ENCODE data around the gene NTN1. TPM values are rescaled to one million over a fixed set of nuclear protein-coding genes. Genes with fewer than 3 reads are reported as not detected.

NTN1 gene
- total RNA-seq, 1 experiment from 2014 or later = 4.2 TPM

DNA sequence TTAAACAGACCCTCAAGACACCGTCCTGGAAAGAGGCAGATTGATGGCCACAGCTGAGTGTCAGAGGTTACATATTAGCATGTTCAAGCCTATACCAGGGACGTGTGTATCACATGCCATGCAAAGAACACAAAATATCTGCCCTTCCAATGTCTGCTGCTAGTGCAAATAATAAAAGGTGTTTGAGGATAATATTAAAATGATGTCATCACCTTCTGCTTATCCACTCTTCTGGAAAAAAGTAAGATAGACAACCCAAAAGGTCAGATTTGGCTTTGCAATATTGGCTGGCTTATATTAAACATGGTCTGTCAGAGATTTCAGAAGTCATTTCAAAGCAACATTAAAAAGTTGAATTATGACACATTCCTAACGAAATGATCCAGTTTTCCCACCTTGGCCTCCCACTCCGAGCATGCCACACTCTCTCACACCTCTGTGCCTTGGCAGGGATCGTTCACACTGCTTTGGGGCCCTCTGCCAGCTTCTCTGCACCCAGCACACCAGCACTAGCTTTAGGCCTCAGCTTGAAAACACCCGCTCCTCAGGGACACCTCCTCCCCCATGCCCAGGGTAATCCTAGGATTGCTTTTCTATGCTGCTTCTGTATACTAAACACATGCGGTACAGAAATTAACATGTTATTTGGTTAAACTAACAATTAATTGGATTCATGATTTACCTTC is 248.2 kb downstream of the NTN1 start:
- H3K4me3 ChIP-seq (replicated peaks in 1 of 2; ENCODE audit: low read depth in 1 of 2, low read length in 2 of 2) = no peak overlapping the region
- H3K4me2 ChIP-seq (ENCODE audit: low read length) = no peak overlapping the region
- ATAC-seq (no peak), DNase-seq (ENCODE audit: low read depth, low spot score) (no peak)
- intact Hi-C loops (cut with micrococcal nuclease) = no loop called here
- H3K36me3 ChIP-seq (ENCODE audit: control insufficient read depth in 1 of 2, insufficient read depth in 2 of 2, low read length in 2 of 2) = no peaks in the 10 kb centered on the region
- RAD21 ChIA-PET (ENCODE audit: low non-redundant PET in 1 of 2, low total read pairs in 2 of 2, uncharacterized antibody in 2 of 2, unreplicated experiment in 2 of 2) = no interaction called here
- no peaks in the 10 kb centered on the region for H4K20me1 ChIP-seq (ENCODE audit: insufficient read depth)
- TF ChIP-seq SRF (IDR thresholded peaks at IDR 0.05; ENCODE audit: low read depth) = no peak
- TF ChIP-seq, protein P1, sequence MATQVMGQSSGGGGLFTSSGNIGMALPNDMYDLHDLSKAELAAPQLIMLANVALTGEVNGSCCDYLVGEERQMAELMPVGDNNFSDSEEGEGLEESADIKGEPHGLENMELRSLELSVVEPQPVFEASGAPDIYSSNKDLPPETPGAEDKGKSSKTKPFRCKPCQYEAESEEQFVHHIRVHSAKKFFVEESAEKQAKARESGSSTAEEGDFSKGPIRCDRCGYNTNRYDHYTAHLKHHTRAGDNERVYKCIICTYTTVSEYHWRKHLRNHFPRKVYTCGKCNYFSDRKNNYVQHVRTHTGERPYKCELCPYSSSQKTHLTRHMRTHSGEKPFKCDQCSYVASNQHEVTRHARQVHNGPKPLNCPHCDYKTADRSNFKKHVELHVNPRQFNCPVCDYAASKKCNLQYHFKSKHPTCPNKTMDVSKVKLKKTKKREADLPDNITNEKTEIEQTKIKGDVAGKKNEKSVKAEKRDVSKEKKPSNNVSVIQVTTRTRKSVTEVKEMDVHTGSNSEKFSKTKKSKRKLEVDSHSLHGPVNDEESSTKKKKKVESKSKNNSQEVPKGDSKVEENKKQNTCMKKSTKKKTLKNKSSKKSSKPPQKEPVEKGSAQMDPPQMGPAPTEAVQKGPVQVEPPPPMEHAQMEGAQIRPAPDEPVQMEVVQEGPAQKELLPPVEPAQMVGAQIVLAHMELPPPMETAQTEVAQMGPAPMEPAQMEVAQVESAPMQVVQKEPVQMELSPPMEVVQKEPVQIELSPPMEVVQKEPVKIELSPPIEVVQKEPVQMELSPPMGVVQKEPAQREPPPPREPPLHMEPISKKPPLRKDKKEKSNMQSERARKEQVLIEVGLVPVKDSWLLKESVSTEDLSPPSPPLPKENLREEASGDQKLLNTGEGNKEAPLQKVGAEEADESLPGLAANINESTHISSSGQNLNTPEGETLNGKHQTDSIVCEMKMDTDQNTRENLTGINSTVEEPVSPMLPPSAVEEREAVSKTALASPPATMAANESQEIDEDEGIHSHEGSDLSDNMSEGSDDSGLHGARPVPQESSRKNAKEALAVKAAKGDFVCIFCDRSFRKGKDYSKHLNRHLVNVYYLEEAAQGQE (IDR thresholded peaks at IDR 0.05; ENCODE audit: low read depth) = no peak
- no peak for TF ChIP-seq SIN3A (IDR thresholded peaks at IDR 0.05; ENCODE audit: low read depth)
- no peak for TF ChIP-seq YY1 (IDR thresholded peaks at IDR 0.05; ENCODE audit: extremely low read depth, insufficient replicate concordance, low read depth, low read length)
- TF ChIP-seq, protein P2, sequence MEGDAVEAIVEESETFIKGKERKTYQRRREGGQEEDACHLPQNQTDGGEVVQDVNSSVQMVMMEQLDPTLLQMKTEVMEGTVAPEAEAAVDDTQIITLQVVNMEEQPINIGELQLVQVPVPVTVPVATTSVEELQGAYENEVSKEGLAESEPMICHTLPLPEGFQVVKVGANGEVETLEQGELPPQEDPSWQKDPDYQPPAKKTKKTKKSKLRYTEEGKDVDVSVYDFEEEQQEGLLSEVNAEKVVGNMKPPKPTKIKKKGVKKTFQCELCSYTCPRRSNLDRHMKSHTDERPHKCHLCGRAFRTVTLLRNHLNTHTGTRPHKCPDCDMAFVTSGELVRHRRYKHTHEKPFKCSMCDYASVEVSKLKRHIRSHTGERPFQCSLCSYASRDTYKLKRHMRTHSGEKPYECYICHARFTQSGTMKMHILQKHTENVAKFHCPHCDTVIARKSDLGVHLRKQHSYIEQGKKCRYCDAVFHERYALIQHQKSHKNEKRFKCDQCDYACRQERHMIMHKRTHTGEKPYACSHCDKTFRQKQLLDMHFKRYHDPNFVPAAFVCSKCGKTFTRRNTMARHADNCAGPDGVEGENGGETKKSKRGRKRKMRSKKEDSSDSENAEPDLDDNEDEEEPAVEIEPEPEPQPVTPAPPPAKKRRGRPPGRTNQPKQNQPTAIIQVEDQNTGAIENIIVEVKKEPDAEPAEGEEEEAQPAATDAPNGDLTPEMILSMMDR (IDR thresholded peaks at IDR 0.05 in 2 of 3, conservative IDR thresholded peaks at IDR 0.05 in 1 of 3; ENCODE audit: borderline replicate concordance in 1 of 3, insufficient read depth in 1 of 3, low read depth in 2 of 3, low read length in 2 of 3) = no peak
- TF ChIP-seq EGR1 (IDR thresholded peaks at IDR 0.05; ENCODE audit: low read depth) = no peak
- TF ChIP-seq, protein P3, sequence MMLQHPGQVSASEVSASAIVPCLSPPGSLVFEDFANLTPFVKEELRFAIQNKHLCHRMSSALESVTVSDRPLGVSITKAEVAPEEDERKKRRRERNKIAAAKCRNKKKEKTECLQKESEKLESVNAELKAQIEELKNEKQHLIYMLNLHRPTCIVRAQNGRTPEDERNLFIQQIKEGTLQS (IDR thresholded peaks at IDR 0.05) = no peak
- no peak for TF ChIP-seq ELF1 (IDR thresholded peaks at IDR 0.05; ENCODE audit: borderline replicate concordance, low read depth)
- no peak for TF ChIP-seq POLR2A (IDR thresholded peaks at IDR 0.05; ENCODE audit: borderline replicate concordance, extremely low read depth, insufficient read depth, insufficient read length)
- no peak for TF ChIP-seq CBX3 (IDR thresholded peaks at IDR 0.05; ENCODE audit: low read depth)
- TF ChIP-seq, protein P4, sequence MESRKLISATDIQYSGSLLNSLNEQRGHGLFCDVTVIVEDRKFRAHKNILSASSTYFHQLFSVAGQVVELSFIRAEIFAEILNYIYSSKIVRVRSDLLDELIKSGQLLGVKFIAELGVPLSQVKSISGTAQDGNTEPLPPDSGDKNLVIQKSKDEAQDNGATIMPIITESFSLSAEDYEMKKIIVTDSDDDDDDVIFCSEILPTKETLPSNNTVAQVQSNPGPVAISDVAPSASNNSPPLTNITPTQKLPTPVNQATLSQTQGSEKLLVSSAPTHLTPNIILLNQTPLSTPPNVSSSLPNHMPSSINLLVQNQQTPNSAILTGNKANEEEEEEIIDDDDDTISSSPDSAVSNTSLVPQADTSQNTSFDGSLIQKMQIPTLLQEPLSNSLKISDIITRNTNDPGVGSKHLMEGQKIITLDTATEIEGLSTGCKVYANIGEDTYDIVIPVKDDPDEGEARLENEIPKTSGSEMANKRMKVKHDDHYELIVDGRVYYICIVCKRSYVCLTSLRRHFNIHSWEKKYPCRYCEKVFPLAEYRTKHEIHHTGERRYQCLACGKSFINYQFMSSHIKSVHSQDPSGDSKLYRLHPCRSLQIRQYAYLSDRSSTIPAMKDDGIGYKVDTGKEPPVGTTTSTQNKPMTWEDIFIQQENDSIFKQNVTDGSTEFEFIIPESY (IDR thresholded peaks at IDR 0.05; ENCODE audit: extremely low read depth, insufficient replicate concordance, low read length) = no peak
- no peak for TF ChIP-seq ZFX (IDR thresholded peaks at IDR 0.05)
- no peak for TF ChIP-seq POLR2AphosphoS5 (IDR thresholded peaks at IDR 0.05; ENCODE audit: low read depth, low read length)
- no peak for TF ChIP-seq RAD21 (IDR thresholded peaks at IDR 0.05; ENCODE audit: low read depth)
- H3K9me3 ChIP-seq (ENCODE audit: control insufficient read depth in 1 of 2, insufficient read depth in 1 of 2, low read depth in 1 of 2, low read length in 2 of 2) = no peaks in the 10 kb centered on the region
- no peak overlapping the region for H3K27ac ChIP-seq (ENCODE audit: low read depth, low read length)
- no peaks in the 10 kb centered on the region for H3K27me3 ChIP-seq (ENCODE audit: insufficient read depth, low read length)
- POLR2A ChIA-PET = no interaction called here
- no peak overlapping the region for H3K9ac ChIP-seq (ENCODE audit: low read length)
- BruUV-seq (replicated peaks) = no TSS peak
- no peak overlapping the region for H2AFZ ChIP-seq (ENCODE audit: low read depth, low read length, poor library complexity, severe bottlenecking)
- H3K4me1 ChIP-seq (ENCODE audit: control insufficient read depth in 1 of 2, insufficient read depth in 2 of 2, low read length in 2 of 2) = no peaks in the 10 kb centered on the region
- CTCF ChIA-PET = no interaction called here
- H3K9me2 ChIP-seq (ENCODE audit: insufficient read depth) = no peaks in the 10 kb centered on the region
- no peaks in the 10 kb centered on the region for H3K79me2 ChIP-seq (ENCODE audit: insufficient read depth, low read length)

All from HCT116 (cell line).